GM12873 (cell line): ENCODE data around the gene ARHGEF10L.

Source experiments
- TF ChIP-seq, protein P1 (sequence below): IDR thresholded peaks from 2 replicates; pipeline ENCODE4 v1.5.1; 2012; ENCODE audit warnings: low read depth, mild to moderate bottlenecking, moderate library complexity, low read length, control low read depth; ENCODE audit not compliant: insufficient read depth; ENCODE audit errors: missing control alignments

ARHGEF10L gene

GRCh38 chr1:17640393-17640792 is 100.9 kb downstream of the ARHGEF10L start:
- TF ChIP-seq, protein P1, sequence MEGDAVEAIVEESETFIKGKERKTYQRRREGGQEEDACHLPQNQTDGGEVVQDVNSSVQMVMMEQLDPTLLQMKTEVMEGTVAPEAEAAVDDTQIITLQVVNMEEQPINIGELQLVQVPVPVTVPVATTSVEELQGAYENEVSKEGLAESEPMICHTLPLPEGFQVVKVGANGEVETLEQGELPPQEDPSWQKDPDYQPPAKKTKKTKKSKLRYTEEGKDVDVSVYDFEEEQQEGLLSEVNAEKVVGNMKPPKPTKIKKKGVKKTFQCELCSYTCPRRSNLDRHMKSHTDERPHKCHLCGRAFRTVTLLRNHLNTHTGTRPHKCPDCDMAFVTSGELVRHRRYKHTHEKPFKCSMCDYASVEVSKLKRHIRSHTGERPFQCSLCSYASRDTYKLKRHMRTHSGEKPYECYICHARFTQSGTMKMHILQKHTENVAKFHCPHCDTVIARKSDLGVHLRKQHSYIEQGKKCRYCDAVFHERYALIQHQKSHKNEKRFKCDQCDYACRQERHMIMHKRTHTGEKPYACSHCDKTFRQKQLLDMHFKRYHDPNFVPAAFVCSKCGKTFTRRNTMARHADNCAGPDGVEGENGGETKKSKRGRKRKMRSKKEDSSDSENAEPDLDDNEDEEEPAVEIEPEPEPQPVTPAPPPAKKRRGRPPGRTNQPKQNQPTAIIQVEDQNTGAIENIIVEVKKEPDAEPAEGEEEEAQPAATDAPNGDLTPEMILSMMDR: no peak

GRCh38 chr1:17640975-17641374 is 101.5 kb downstream of the ARHGEF10L start:
- TF ChIP-seq, protein P1: no peak

- TF ChIP-seq, protein P1: no peak
Observed at GRCh38 chr1:17642169-17642568, 102.7 kb downstream of the ARHGEF10L start.

GRCh38 chr1:17642943-17643342 is 103.4 kb downstream of the ARHGEF10L start:
- TF ChIP-seq, protein P1: no peak

DNA sequence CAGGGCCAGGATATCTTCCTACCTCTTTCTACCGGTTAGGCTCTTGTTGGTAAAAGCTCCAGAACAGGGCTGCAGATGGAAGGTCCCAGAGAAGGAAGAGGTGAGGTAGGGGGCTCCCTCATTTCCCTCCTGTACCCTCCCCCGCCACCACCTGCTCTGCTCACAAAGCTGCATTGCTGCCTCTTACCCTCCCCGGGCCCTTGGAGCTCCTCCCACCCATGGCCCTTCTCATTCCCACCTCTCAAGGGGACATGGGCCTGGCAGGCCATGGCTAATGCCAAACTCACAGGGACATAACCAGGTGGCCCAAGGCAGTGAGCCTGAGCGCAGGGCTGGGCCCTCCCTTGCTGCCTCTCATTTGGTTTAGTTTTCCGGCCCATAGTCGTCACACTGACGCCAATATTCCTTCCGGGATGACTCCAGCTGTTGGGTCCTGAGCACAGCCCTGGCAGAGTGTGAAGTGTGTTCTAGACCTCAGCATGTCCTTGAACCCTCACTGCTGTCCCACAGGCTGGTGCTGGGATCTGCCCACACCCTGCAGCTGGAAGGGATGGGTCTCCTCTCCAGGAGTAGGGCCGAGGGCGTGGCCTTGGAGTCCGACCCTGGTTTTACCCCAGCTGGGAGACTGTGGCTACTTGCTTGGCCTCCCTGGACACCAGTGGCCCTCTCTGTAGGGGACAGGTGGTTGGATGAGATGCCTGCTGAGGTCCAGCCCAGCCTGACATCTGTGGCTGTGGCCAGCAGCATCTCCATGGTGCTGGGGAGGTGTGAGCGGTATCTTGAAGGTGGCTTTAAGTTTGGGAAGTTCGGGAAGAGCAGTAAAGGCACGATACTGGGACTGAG is 104.6 kb downstream of the ARHGEF10L start:
- TF ChIP-seq, protein P1: no peak

DNA sequence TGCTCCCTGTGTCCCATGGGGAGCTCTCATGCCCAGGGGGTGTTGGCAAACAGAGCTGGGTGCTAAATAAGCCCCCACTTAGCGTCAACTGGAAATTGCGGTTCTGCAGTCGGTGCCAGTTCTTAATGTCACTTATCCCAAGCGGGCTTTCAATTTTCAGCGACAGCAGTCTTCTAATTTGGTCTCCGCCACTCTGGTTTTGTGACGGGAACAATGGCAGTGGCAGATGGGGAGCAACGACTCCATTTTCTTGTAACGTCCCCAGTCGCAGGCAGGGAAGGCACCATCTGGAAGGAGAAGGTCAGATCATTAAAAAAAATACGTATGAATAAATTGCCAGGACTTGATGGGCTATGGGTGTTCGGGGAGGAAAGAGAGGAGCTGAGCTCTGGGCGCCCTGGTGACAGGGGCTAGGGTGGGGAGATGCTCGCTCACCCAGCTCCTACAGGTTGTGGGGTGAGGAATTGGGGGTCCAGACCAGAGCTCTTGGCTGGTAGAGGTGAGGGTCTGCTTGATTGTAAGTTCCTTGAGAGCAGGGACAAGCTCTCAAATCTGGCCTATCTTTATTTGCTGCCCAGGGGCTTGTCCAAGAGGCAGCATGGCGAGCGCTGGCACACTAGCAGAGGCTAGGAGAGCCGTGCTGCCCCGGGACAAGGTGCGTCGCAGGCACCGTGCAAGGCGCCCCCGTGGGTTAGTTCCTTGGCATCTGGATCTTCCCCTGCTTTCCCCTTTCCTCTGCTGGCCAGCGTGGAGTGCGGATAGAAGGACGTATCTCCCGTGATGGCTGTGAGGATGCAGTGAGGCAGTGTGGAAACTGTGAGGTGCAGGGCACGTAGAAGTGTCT is 105.8 kb downstream of the ARHGEF10L start:
- TF ChIP-seq, protein P1: no peak
